ENCODE data around the gene TBC1D9. TPM values are rescaled to one million over a fixed set of nuclear protein-coding genes. Genes with fewer than 3 reads are reported as not detected.

The TBC1D9 gene
- total and polyA plus RNA-seq, 10 of the 15 experiments (the other 5 are each of a cell fraction or from before 2014, with no cell fraction given) = 0.87 to 14.9 (median 7.1) TPM

DNA sequence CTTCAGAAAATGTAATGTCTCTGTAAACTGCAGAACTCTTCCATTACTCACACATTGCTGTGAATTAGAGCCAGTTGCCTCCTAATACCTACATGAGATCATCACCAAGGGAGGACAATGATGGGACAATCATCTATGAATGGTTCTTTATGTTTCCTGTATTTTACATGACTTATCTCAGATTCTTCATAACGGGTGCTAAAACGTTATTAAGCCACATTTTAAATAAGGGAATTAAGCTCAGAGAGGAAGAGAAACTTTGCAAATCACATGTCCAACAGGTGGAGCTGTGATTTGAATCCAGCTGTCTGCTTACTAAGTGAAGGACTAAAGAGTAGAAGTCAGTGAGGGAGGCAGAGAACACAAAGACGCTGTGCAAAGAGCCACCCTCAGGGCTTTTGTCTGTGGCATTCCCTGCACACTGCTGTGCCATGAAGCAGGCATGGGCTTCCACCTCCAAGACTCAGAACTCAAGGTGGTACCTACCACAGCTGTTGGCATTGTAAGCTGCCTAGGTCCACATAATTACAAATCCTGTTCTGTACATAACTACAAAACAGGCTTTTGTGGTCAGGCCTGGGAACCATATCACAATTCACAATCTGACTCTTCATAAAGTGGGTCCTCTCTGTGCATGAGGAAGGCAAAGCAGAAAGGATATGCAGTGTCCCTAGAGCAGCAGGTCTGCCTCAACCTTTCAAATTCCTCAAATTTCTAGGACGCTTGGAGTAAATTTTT lies 12.8 kb downstream of the TBC1D9 start (continued):
- TF ChIP-seq EGR1 (IDR thresholded peaks at IDR 0.05; ENCODE audit: borderline replicate concordance in 1 of 2, low read depth in 2 of 2, low read length in 2 of 2) (no peak), EED (IDR thresholded peaks at IDR 0.05; ENCODE audit: low read depth) (peak; percentile 61), RAD21 (IDR thresholded peaks at IDR 0.05; ENCODE audit: insufficient read depth, low read depth, low read length) (peak; percentile 52), SREBF1 (IDR thresholded peaks at IDR 0.05; ENCODE audit: low read length) (no peak)

GRCh38 chr4:140742838-140743193 lies 13.4 kb downstream of the TBC1D9 start:
- ChIA-PET CTCF (interaction anchor here (0.9 to 4.6 kb wide), 7 partner anchors 10 to 108 kb away, joined by 3 to 23 read pairs (median 3); no protein-coding TSS in a partner anchor), SMC1A (ENCODE audit: uncharacterized antibody, unreplicated experiment) (interaction anchor here (0.8 to 1.6 kb wide), 3 partner anchors 11 to 108 kb away, joined by 3 to 5 read pairs (median 3); no protein-coding TSS in a partner anchor), POLR2A (no interaction called here), RAD21 (ENCODE audit: unreplicated experiment) (interaction anchor here (0.9 to 1.3 kb wide), 4 partner anchors 23 to 112 kb away, joined by 3 to 12 read pairs (median 4); no protein-coding TSS in a partner anchor)
- peak overlapping the region; percentile 85 for H3K4me2 ChIP-seq (ENCODE audit: control insufficient read depth, insufficient read depth)
- no peak for DNase-seq (ENCODE audit: low read depth, low spot score)
- WGBS (ENCODE audit: insufficient coverage, insufficient replicate concordance, low lambda C conversion rate, missing lambda C conversion rate) = 44% methylated on average over 1 of the region's 1 CpG
- BruUV-seq (replicated peaks) = no TSS peak
- H2AFZ ChIP-seq (ENCODE audit: control insufficient read depth, low read depth, low read length) = peak overlapping the region; percentile 66
- in situ Hi-C loops (cut with MboI) (no loop called here), intact Hi-C loops (cut with micrococcal nuclease; ENCODE audit: unreplicated experiment) (loop anchor here (2.0 kb wide), 1 partner anchor 108 kb away; no protein-coding TSS in a partner anchor)
- H3K9ac ChIP-seq (ENCODE audit: control insufficient read depth, insufficient read depth, low read length) = peak overlapping the region; percentile 46
- H3K9me3 ChIP-seq (replicated peaks; ENCODE audit: control insufficient read depth, insufficient read depth, low read length) = no peaks in the 10 kb centered on the region
- peak overlapping the region; percentile 49 for H3K4me3 ChIP-seq
- H3K4me1 ChIP-seq (ENCODE audit: control insufficient read depth, insufficient read depth, low read length) = peaks cover 25% of the 10 kb centered on the region
- no peaks in the 10 kb centered on the region for H3K27me3 ChIP-seq (replicated peaks in 1 of 2; ENCODE audit: control insufficient read depth in 2 of 2, insufficient read depth in 2 of 2, low read length in 1 of 2)
- ATAC-seq = peak; percentile 50
- H4K20me1 ChIP-seq (ENCODE audit: control insufficient read depth, insufficient read depth) = no peaks in the 10 kb centered on the region
- peak in 1 of 2 experiments; percentile 19; a peak in 1 of 4 replicates for TF ChIP-seq IKZF2 (IDR thresholded peaks at IDR 0.05)
- 0 out of 2 replicates have a peak, but pooled peaks have one; percentile 2 for TF ChIP-seq RAD21 (IDR thresholded peaks at IDR 0.05; ENCODE audit: insufficient read depth, low read depth, low read length)
- TF ChIP-seq BHLHE40 (IDR thresholded peaks at IDR 0.05; ENCODE audit: borderline replicate concordance in 1 of 2, low read depth in 2 of 2, low read length in 1 of 2) = no peak
- TF ChIP-seq HDGF (IDR thresholded peaks at IDR 0.05) = 0 out of 2 replicates have a peak, but pooled peaks have one; percentile 23
- TF ChIP-seq MEF2A (IDR thresholded peaks at IDR 0.05; ENCODE audit: insufficient read depth, low read depth, low read length) = no peak
- no peak for FAIRE-seq
- no peaks in the 10 kb centered on the region for H3K36me3 ChIP-seq (ENCODE audit: control insufficient read depth in 2 of 2, insufficient read depth in 2 of 2, low read length in 1 of 2)
- peak overlapping the region; percentile 83 for H3K27ac ChIP-seq (ENCODE audit: control insufficient read depth, insufficient read depth)
- H3K79me2 ChIP-seq (ENCODE audit: control insufficient read depth, insufficient read depth, low read length) = no peaks in the 10 kb centered on the region
